Naive thymus-derived CD4-positive, alpha-beta T cell (primary cell): ENCODE results near the gene MAP2K5. TPM values are rescaled to one million over a fixed set of nuclear protein-coding genes. Genes with fewer than 3 reads are reported as not detected.

Source experiments
- ATAC-seq: fragments of 150-1000 bp; cut with Tn5 transposase; 2 replicates; pipeline ENCODE4 v1.10.0; 2021; ENCODE audit warnings: mild to moderate bottlenecking, moderate library complexity
- CTCF ChIA-PET: fragments of 350-600 bp; sonication (Branson Sonifier 250); formaldehyde crosslinking; loops from one replicate; lab custom pipeline; 2021; ENCODE audit warnings: antibody characterized with exemption; lab: Charles Lee
- POLR2A ChIA-PET: fragments of 350-600 bp; sonication (Branson Sonifier 250); formaldehyde crosslinking; loops from one replicate; lab custom pipeline; 2021; ENCODE audit warnings: antibody characterized with exemption, inconsistent platforms; lab: Charles Lee
- DNase-seq, 9 donors: peaks; one replicate each; pipeline versions ENCODE4 v3.0.0 to v3.0.0-alpha.2; 2020 to 2022; ENCODE audit warnings: mixed read lengths in 1 of 9
- H3K27ac ChIP-seq: one replicate; pipeline ENCODE4 v1.7.0; 2013; ENCODE audit warnings: mild to moderate bottlenecking, low read depth, low read length, moderate library complexity
- H3K27me3 ChIP-seq, 2 donors: one replicate each; pipeline ENCODE4 v1.7.0; 2013; ENCODE audit warnings: low read length in 2 of 2, mild to moderate bottlenecking in 2 of 2, moderate library complexity in 2 of 2; ENCODE audit not compliant: control insufficient read depth in 2 of 2, insufficient read depth in 2 of 2
- H3K36me3 ChIP-seq, 3 experiments: 1 replicate in 2 of 3; 2 replicates in 1 of 3; pipeline ENCODE4 v1.7.0; 2013; ENCODE audit warnings: low read length in 3 of 3, mild to moderate bottlenecking in 3 of 3, moderate library complexity in 1 of 3; ENCODE audit not compliant: insufficient read depth in 3 of 3, control insufficient read depth in 2 of 3
- H3K4me1 ChIP-seq, 2 donors: one replicate each; pipeline ENCODE4 v1.7.0; 2013; ENCODE audit warnings: low read length in 2 of 2, mild to moderate bottlenecking in 2 of 2, moderate library complexity in 1 of 2; ENCODE audit not compliant: control insufficient read depth in 2 of 2, insufficient read depth in 2 of 2
- H3K4me3 ChIP-seq: 2 replicates; pipeline ENCODE4 v1.7.0; 2013; ENCODE audit warnings: mild to moderate bottlenecking, low read length
- H3K9me3 ChIP-seq, 3 experiments: 1 replicate in 2 of 3; 2 replicates in 1 of 3; pipeline ENCODE4 v1.7.0; 2013; ENCODE audit warnings: low read length in 3 of 3; ENCODE audit not compliant: control insufficient read depth in 2 of 3
- H3K27ac Mint-ChIP-seq, 9 donors: one replicate each; pipeline ENCODE4 v1.8.0; 2020 to 2022; ENCODE audit warnings: mixed read lengths in 9 of 9, mild to moderate bottlenecking in 8 of 9, moderate library complexity in 5 of 9, inconsistent platforms in 2 of 9
- H3K27me3 Mint-ChIP-seq, 5 donors: one replicate each; pipeline ENCODE4 v1.8.0; 2021 to 2022; ENCODE audit warnings: mixed read lengths in 5 of 5, mild to moderate bottlenecking in 1 of 5
- H3K36me3 Mint-ChIP-seq, 5 donors: one replicate each; pipeline ENCODE4 v1.8.0; 2020 to 2022; ENCODE audit warnings: mixed read lengths in 5 of 5, mild to moderate bottlenecking in 3 of 5, inconsistent platforms in 1 of 5
- H3K4me1 Mint-ChIP-seq, 7 donors: one replicate each; pipeline ENCODE4 v1.8.0; 2020 to 2022; ENCODE audit warnings: mixed read lengths in 7 of 7, mild to moderate bottlenecking in 3 of 7, inconsistent platforms in 1 of 7
- H3K4me3 Mint-ChIP-seq, 10 donors: one replicate each; pipeline ENCODE4 v1.8.0; 2020 to 2022; ENCODE audit warnings: mild to moderate bottlenecking in 10 of 10, mixed read lengths in 10 of 10, moderate library complexity in 6 of 10, inconsistent platforms in 2 of 10
- H3K9me3 Mint-ChIP-seq, 11 donors: one replicate each; pipeline ENCODE4 v1.8.0; 2020 to 2022; ENCODE audit warnings: mixed read lengths in 11 of 11, mild to moderate bottlenecking in 4 of 11, inconsistent platforms in 1 of 11, moderate library complexity in 1 of 11
- intact Hi-C, 2 donors: fragments of 100-400 bp; cut with micrococcal nuclease; formaldehyde crosslinking; loops; one replicate each; pipeline ENCODE4 v1.15.1; 2023
- polyA plus RNA-seq, 2 donors: library from polyadenylated mRNA; unstranded; fragments of 300-500 nt; fragmentation: Illumina TruSeq; gene quantifications; one replicate each; pipeline ENCODE4 v1.2.3, GENCODE V29; 2021
- total RNA-seq, 6 experiments: library from RNA in 5 of 6; stranded (reverse) in 5 of 6; gene quantifications; 1 replicate in 5 of 6; 2 replicates in 1 of 6; pipeline ENCODE4 v1.2.3 and lab custom pipeline; 2021 to 2026

MAP2K5 gene
- total and polyA plus RNA-seq, 7 experiments from 2014 or later: 22.7 to 43.4 (median 33.9) TPM

- no peaks in the 10 kb centered on the region for H3K4me1 ChIP-seq
- peaks cover 0 to 27% (median 26%) of the 10 kb centered on the region in 5 donors for H3K36me3 Mint-ChIP-seq
- H3K4me3 Mint-ChIP-seq: no peak overlapping the region
- no peaks in the 10 kb centered on the region for H3K4me1 Mint-ChIP-seq
- DNase-seq: peak in 1 of 9 donors; percentile 1
- ATAC-seq: no peak
- peaks cover 0 to 5% (median 0%) of the 10 kb centered on the region in 3 experiments for H3K36me3 ChIP-seq
- no peaks in the 10 kb centered on the region for H3K9me3 ChIP-seq
- no peaks in the 10 kb centered on the region for H3K27me3 ChIP-seq
- intact Hi-C loops: no loop called here
- POLR2A ChIA-PET: no interaction called here
- peaks cover 5 to 21% (median 13%) of the 10 kb centered on the region in 5 donors for H3K27me3 Mint-ChIP-seq
- no peak overlapping the region for H3K27ac ChIP-seq
- CTCF ChIA-PET: no interaction called here
- H3K27ac Mint-ChIP-seq: peak overlapping the region in 1 of 9 donors; percentile 16
- H3K9me3 Mint-ChIP-seq: peaks cover 0 to 26% (median 7%) of the 10 kb centered on the region in 11 donors
- H3K4me3 ChIP-seq: no peak overlapping the region
These were observed 270.7 kb downstream of the MAP2K5 start for GRCh38 chr15:67813104-67813634.

- Histone ChIP-seq H3K9me3 (no peaks in the 10 kb centered on the region), H3K4me1 (no peaks in the 10 kb centered on the region), H3K4me3 (no peak overlapping the region), H3K27ac (no peak overlapping the region), H3K27me3 (no peaks in the 10 kb centered on the region), H3K36me3 (no peaks in the 10 kb centered on the region)
- Mint-ChIP-seq H3K9me3 (peaks cover 0 to 26% (median 7%) of the 10 kb centered on the region in 11 donors), H3K4me3 (no peak overlapping the region), H3K27me3 (peaks cover 20 to 37% (median 28%) of the 10 kb centered on the region in 5 donors), H3K27ac (no peak overlapping the region), H3K4me1 (peaks cover 0 to 3% (median 0%) of the 10 kb centered on the region in 7 donors), H3K36me3 (peaks cover 1 to 20% (median 14%) of the 10 kb centered on the region in 5 donors)
- intact Hi-C loops: no loop called here
- no peak for DNase-seq
- no peak for ATAC-seq
- POLR2A ChIA-PET: no interaction called here
- CTCF ChIA-PET: no interaction called here
These were observed 272.6 kb downstream of the MAP2K5 start for GRCh38 chr15:67815036-67815592.

GRCh38 chr15:67816668-67817067, 274.2 kb downstream of the MAP2K5 start:
- H3K27ac Mint-ChIP-seq: no peak overlapping the region

GRCh38 chr15:67818464-67818863, 276.0 kb downstream of the MAP2K5 start:
- H3K4me3 ChIP-seq: no peak overlapping the region
- ChIA-PET CTCF (no interaction called here), POLR2A (no interaction called here)
- ATAC-seq: no peak
- peaks cover 0 to 26% (median 7%) of the 10 kb centered on the region in 11 donors for H3K9me3 Mint-ChIP-seq
- H3K27me3 ChIP-seq: peaks cover 10 to 15% of the 10 kb centered on the region in 2 donors
- H3K27ac ChIP-seq: no peak overlapping the region
- peaks cover 1 to 17% (median 6%) of the 10 kb centered on the region in 5 donors for H3K36me3 Mint-ChIP-seq
- H3K4me3 Mint-ChIP-seq: no peak overlapping the region
- peaks cover 0 to 7% of the 10 kb centered on the region in 2 donors for H3K4me1 ChIP-seq
- H3K9me3 ChIP-seq: no peaks in the 10 kb centered on the region
- no peak overlapping the region for H3K27ac Mint-ChIP-seq
- DNase-seq: no peak
- H3K36me3 ChIP-seq: no peaks in the 10 kb centered on the region
- H3K27me3 Mint-ChIP-seq: peaks cover 49 to 63% (median 58%) of the 10 kb centered on the region in 5 donors
- intact Hi-C loops: no loop called here
- H3K4me1 Mint-ChIP-seq: peaks cover 12 to 28% (median 17%) of the 10 kb centered on the region in 7 donors

More at GRCh38 chr15:67816668-67817067, 274.2 kb downstream of the MAP2K5 start:
- H3K4me3 ChIP-seq: no peak overlapping the region
- intact Hi-C loops: no loop called here
- H3K4me1 ChIP-seq: peaks cover 0 to 6% of the 10 kb centered on the region in 2 donors
- no peak overlapping the region for H3K4me3 Mint-ChIP-seq
- peaks cover 0 to 26% (median 7%) of the 10 kb centered on the region in 11 donors for H3K9me3 Mint-ChIP-seq
- POLR2A ChIA-PET: no interaction called here
- CTCF ChIA-PET: no interaction called here
- H3K36me3 Mint-ChIP-seq: peaks cover 1 to 20% (median 14%) of the 10 kb centered on the region in 5 donors
- no peak overlapping the region for H3K27ac ChIP-seq
- peaks cover 36 to 53% (median 44%) of the 10 kb centered on the region in 5 donors for H3K27me3 Mint-ChIP-seq
- H3K4me1 Mint-ChIP-seq: peaks cover 5 to 17% (median 6%) of the 10 kb centered on the region in 7 donors
- no peaks in the 10 kb centered on the region for H3K36me3 ChIP-seq
- no peaks in the 10 kb centered on the region for H3K9me3 ChIP-seq
- ATAC-seq (no peak), DNase-seq (no peak)
- H3K27me3 ChIP-seq: peaks cover 5 to 14% of the 10 kb centered on the region in 2 donors

- Histone ChIP-seq H3K4me1 (peaks cover 7 to 19% of the 10 kb centered on the region in 2 donors), H3K27me3 (peaks cover 10 to 19% of the 10 kb centered on the region in 2 donors), H3K36me3 (no peaks in the 10 kb centered on the region), H3K27ac (no peak overlapping the region), H3K9me3 (no peaks in the 10 kb centered on the region), H3K4me3 (no peak overlapping the region)
- DNase-seq: no peak
- no peak for ATAC-seq
- POLR2A ChIA-PET: no interaction called here
- H3K27me3 Mint-ChIP-seq: peaks cover 59 to 75% (median 68%) of the 10 kb centered on the region in 5 donors
- H3K4me1 Mint-ChIP-seq: peaks cover 20 to 39% (median 28%) of the 10 kb centered on the region in 7 donors
- no peak overlapping the region for H3K4me3 Mint-ChIP-seq
- intact Hi-C loops: no loop called here
- peaks cover 1 to 17% (median 6%) of the 10 kb centered on the region in 5 donors for H3K36me3 Mint-ChIP-seq
- CTCF ChIA-PET: no interaction called here
- peaks cover 0 to 25% (median 7%) of the 10 kb centered on the region in 11 donors for H3K9me3 Mint-ChIP-seq
- no peak overlapping the region for H3K27ac Mint-ChIP-seq
These were observed 277.1 kb downstream of the MAP2K5 start for GRCh38 chr15:67819636-67820035.

GRCh38 chr15:67820122-67820991, 277.9 kb downstream of the MAP2K5 start:
- H3K9me3 Mint-ChIP-seq: peaks cover 0 to 18% (median 7%) of the 10 kb centered on the region in 11 donors
- intact Hi-C loops: no loop called here
- Histone ChIP-seq H3K9me3 (no peaks in the 10 kb centered on the region), H3K27ac (no peak overlapping the region), H3K27me3 (peaks cover 10 to 23% of the 10 kb centered on the region in 2 donors), H3K4me3 (no peak overlapping the region), H3K4me1 (peaks cover 7 to 22% of the 10 kb centered on the region in 2 donors), H3K36me3 (no peaks in the 10 kb centered on the region)
- peak overlapping the region in 1 of 9 donors; percentile 55 for H3K27ac Mint-ChIP-seq
- ChIA-PET CTCF (no interaction called here), POLR2A (no interaction called here)
- DNase-seq (no peak), ATAC-seq (no peak)
- H3K27me3 Mint-ChIP-seq: peaks cover 59 to 81% (median 68%) of the 10 kb centered on the region in 5 donors
- peak overlapping the region in 5 of 10 donors; percentile 2 to 80 (median 40) for H3K4me3 Mint-ChIP-seq
- peaks cover 1 to 16% (median 6%) of the 10 kb centered on the region in 5 donors for H3K36me3 Mint-ChIP-seq
- H3K4me1 Mint-ChIP-seq: peaks cover 20 to 42% (median 31%) of the 10 kb centered on the region in 7 donors
